GM12878 (cell line): ENCODE measurements around the gene BCKDK. TPM values are rescaled to one million over a fixed set of nuclear protein-coding genes. Genes with fewer than 3 reads are reported as not detected.
A peak's percentile ranks its signal among the peaks of the same experiment; 100 is the strongest.

Source experiments
- BACH1 ChIP-seq: fragments of 450-650 bp; IDR thresholded peaks from 2 replicates; pipeline ENCODE4 v1.6.1; 2017; ENCODE audit warnings: mild to moderate bottlenecking, borderline replicate concordance
- BCL11A ChIP-seq: IDR thresholded peaks from 2 replicates; pipeline ENCODE4 v1.6.1; 2011; ENCODE audit warnings: low read depth, low read length
- BCLAF1 ChIP-seq: fragments of 450-650 bp; IDR thresholded peaks from 2 replicates; pipeline ENCODE4 v1.6.1; 2017; ENCODE audit warnings: antibody characterized with exemption, mild to moderate bottlenecking, moderate library complexity
- CREB1 ChIP-seq: IDR thresholded peaks from 2 replicates; pipeline ENCODE4 v1.6.1; 2012; ENCODE audit warnings: low read depth, mild to moderate bottlenecking, inconsistent platforms
- DPF2 ChIP-seq: fragments of 450-650 bp; IDR thresholded peaks from 2 replicates; pipeline ENCODE4 v1.6.1; 2017; ENCODE audit warnings: mild to moderate bottlenecking
- EZH2 ChIP-seq: IDR thresholded peaks from 2 replicates; pipeline ENCODE4 v1.6.1; 2012; ENCODE audit warnings: low read depth, mild to moderate bottlenecking, control low read depth, inconsistent platforms, low read length, borderline replicate concordance; ENCODE audit not compliant: control insufficient read depth
- HCFC1 ChIP-seq: fragments of 150-350 bp; IDR thresholded peaks from 2 replicates; pipeline ENCODE4 v1.6.1; 2014; ENCODE audit warnings: low read length
- IRF3 ChIP-seq: fragments of 450-650 bp; IDR thresholded peaks from 2 replicates; pipeline ENCODE4 v1.6.1; 2014; ENCODE audit warnings: mild to moderate bottlenecking
- JUND ChIP-seq: IDR thresholded peaks from 2 replicates; pipeline ENCODE4 v1.6.1; 2012; ENCODE audit warnings: low read depth, mild to moderate bottlenecking, low read length, improper control_type of control experiment, moderate library complexity
- KLF5 ChIP-seq: fragments of 450-650 bp; IDR thresholded peaks from 2 replicates; pipeline ENCODE4 v1.6.1; 2014; ENCODE audit warnings: mild to moderate bottlenecking; ENCODE audit not compliant: partially characterized antibody
- MEF2B ChIP-seq: fragments of 450-650 bp; IDR thresholded peaks from 2 replicates; pipeline ENCODE4 v1.6.1; 2018; ENCODE audit warnings: mild to moderate bottlenecking, moderate library complexity; ENCODE audit not compliant: partially characterized antibody, poor library complexity, severe bottlenecking
- NFXL1 ChIP-seq: fragments of 450-650 bp; IDR thresholded peaks from 2 replicates; pipeline ENCODE4 v1.6.1; 2017; ENCODE audit warnings: antibody characterized with exemption, mild to moderate bottlenecking, borderline replicate concordance
- NFYA ChIP-seq: IDR thresholded peaks from 2 replicates; pipeline ENCODE4 v1.6.1; 2011; ENCODE audit warnings: low read depth, mild to moderate bottlenecking, low read length, improper control_type of control experiment, borderline replicate concordance
- NR2C2 ChIP-seq: IDR thresholded peaks from 2 replicates; pipeline ENCODE4 v1.6.1; 2011; ENCODE audit warnings: borderline replicate concordance, low read depth; ENCODE audit not compliant: control insufficient read depth, insufficient read length
- PAX5 ChIP-seq: IDR thresholded peaks from 2 replicates; pipeline ENCODE4 v1.6.1; 2011; ENCODE audit warnings: low read depth, low read length, borderline replicate concordance
- POLR2A ChIP-seq: IDR thresholded peaks from 2 replicates; pipeline ENCODE4 v1.6.1; 2011; ENCODE audit warnings: low read depth, mild to moderate bottlenecking, low read length
- POLR2AphosphoS5 ChIP-seq: IDR thresholded peaks from 2 replicates; pipeline ENCODE4 v1.6.1; 2011; ENCODE audit warnings: mild to moderate bottlenecking, low read length, inconsistent platforms
- RB1 ChIP-seq: fragments of 450-650 bp; formaldehyde crosslinking; IDR thresholded peaks from 2 replicates; pipeline ENCODE4 v1.6.1; 2017; ENCODE audit warnings: mild to moderate bottlenecking, borderline replicate concordance
- RELA ChIP-seq: fragments of 450-650 bp; IDR thresholded peaks from 2 replicates; pipeline ENCODE4 v1.8.0; 2014; ENCODE audit warnings: borderline replicate concordance; ENCODE audit not compliant: partially characterized antibody
- RUNX3 ChIP-seq: IDR thresholded peaks from 2 replicates; pipeline ENCODE4 v1.6.1; 2012; ENCODE audit warnings: low read length, inconsistent platforms
- SMARCA5 ChIP-seq: fragments of 450-650 bp; IDR thresholded peaks from 2 replicates; pipeline ENCODE4 v1.6.1; 2017; ENCODE audit warnings: mild to moderate bottlenecking
- STAT1 ChIP-seq: fragments of 450-650 bp; conservative IDR thresholded peaks from 2 replicates; pipeline ENCODE4 v1.6.1; 2014; ENCODE audit warnings: antibody characterized with exemption, mild to moderate bottlenecking
- ZNF217 ChIP-seq: fragments of 450-650 bp; IDR thresholded peaks from 2 replicates; pipeline ENCODE4 v1.6.1; 2017; ENCODE audit warnings: antibody characterized with exemption, mild to moderate bottlenecking
- ZNF687 ChIP-seq: fragments of 450-650 bp; IDR thresholded peaks from 2 replicates; pipeline ENCODE4 v1.6.1; 2017; ENCODE audit warnings: mild to moderate bottlenecking, moderate library complexity
- polyA plus RNA-seq, 11 experiments: library from polyadenylated mRNA; depleted of rRNA in 4 of 11; unstranded in 6 of 11; stranded (reverse) in 5 of 11; fragments of >200 nt; fragmentation: Nextera tagmentation in 4 of 11; fragmentation: Illumina TruSeq in 1 of 11; extraction: Ambion mirVana in 4 of 11; extraction: Trizol in 1 of 11; gene quantifications; 1 replicate in 1 of 11; 2 replicates in 10 of 11; pipeline versions ENCODE4 v1.2.1 to v1.2.3, GENCODE V29; 2011 to 2016; ENCODE audit warnings: inconsistent platforms in 2 of 11, missing spikeins in 2 of 11, low read depth in 1 of 11
- total RNA-seq, 4 experiments: library from RNA; depleted of rRNA in 3 of 4; stranded (reverse); fragments of >200 nt in 3 of 4; fragmentation: Illumina TruSeq in 1 of 4; extraction: Trizol in 1 of 4; gene quantifications; 2 replicates each; pipeline versions ENCODE4 v1.2.1 to v1.2.3, GENCODE V29; 2013 to 2021

Gene BCKDK
- total and polyA plus RNA-seq, 10 of the 15 experiments (the other 5 are each of a cell fraction or from before 2014, with no cell fraction given), result 0.68 to 56.6 (median 32.8) TPM

GRCh38 chr16:31108035-31108793 lies at the start of gene BCKDK (continued):
- TF ChIP-seq IRF3 (0 out of 2 replicates have a peak, but pooled peaks have one; percentile 23), JUND (peak; percentile 66; the same call in 1 of the 2 replicates), KLF5 (peak; percentile 86), NR2C2 (no peak), BACH1 (peak; percentile 80), PAX5 (peak; percentile 40; the same call in 1 of the 2 replicates), BCLAF1 (0 out of 2 replicates have a peak, but pooled peaks have one; percentile 50), RELA (peak; percentile 62), POLR2A (peak; percentile 66), POLR2AphosphoS5 (peak; percentile 36; the same call in 1 of the 2 replicates), DPF2 (peak; percentile 50; the same call in 1 of the 2 replicates), ZNF687 (0 out of 2 replicates have a peak, but pooled peaks have one; percentile 41), RUNX3 (peak; percentile 27; the same call in 1 of the 2 replicates), RB1 (0 out of 2 replicates have a peak, but pooled peaks have one; percentile 56), ZNF217 (peak; percentile 57; the same call in 1 of the 2 replicates), SMARCA5 (peak; percentile 78; the same call in 1 of the 2 replicates), HCFC1 (peak; percentile 94), NFXL1 (no peak), STAT1 (peak; percentile 58; the same call in 1 of the 2 replicates), NFYA (no peak), CREB1 (peak; percentile 93), MEF2B (no peak), BCL11A (0 out of 2 replicates have a peak, but pooled peaks have one; percentile 14), EZH2 (no peak)
